Endometrial microvascular endothelial cells (primary cell): ENCODE data around the gene PHLPP1. TPM values are rescaled to one million over a fixed set of nuclear protein-coding genes. Genes with fewer than 3 reads are reported as not detected.
"Not testable (repeated sequence)": the region's sequence is repeated elsewhere in the genome, so short reads cannot be mapped to it uniquely, and the experiment has no call there.

Experiments
- in situ Hi-C: cut with HindIII; loops from 2 replicates; pipeline ENCODE4 v1.10.0; 2017; ENCODE audit warnings: low sequenced_read_pairs, low pct_unique_long_range_greater_than_20kb; ENCODE audit errors: inconsistent ontology term
- total RNA-seq: library from RNA; depleted of rRNA; stranded (reverse); fragments of >200 nt; gene quantifications from one replicate; pipeline ENCODE4 v1.2.3, GENCODE V29; 2015; ENCODE audit errors: inconsistent ontology term

Gene PHLPP1
- total RNA-seq, 1 donor from 2014 or later, result 6.4 TPM

GRCh38 chr18:62900132-62900883 is 185.0 kb downstream of the PHLPP1 start:
- in situ Hi-C loops, result no loop called here

DNA sequence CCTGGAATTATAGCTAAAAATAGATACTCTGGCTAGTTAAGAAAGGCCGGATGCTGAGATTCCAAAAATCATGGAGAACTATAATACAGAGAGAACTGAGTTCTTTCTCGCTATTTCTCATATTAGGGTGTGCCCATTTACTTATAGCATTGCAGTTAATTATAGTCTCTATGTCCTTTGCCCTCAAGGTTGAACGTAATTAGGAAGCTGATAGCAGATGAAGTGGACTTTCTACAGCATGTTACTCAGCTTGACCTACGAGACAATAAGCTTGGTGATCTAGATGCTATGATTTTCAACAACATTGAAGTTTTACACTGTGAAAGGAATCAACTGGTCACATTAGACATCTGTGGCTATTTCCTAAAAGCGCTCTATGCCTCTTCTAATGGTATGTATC is 187.4 kb downstream of the PHLPP1 start:
- in situ Hi-C loops, result no loop called here

GRCh38 chr18:62904396-62905285 is 189.3 kb downstream of the PHLPP1 start:
- in situ Hi-C loops, result no loop called here

GRCh38 chr18:62912885-62913284 is 197.5 kb downstream of the PHLPP1 start:
- in situ Hi-C loops, result no loop called here

DNA sequence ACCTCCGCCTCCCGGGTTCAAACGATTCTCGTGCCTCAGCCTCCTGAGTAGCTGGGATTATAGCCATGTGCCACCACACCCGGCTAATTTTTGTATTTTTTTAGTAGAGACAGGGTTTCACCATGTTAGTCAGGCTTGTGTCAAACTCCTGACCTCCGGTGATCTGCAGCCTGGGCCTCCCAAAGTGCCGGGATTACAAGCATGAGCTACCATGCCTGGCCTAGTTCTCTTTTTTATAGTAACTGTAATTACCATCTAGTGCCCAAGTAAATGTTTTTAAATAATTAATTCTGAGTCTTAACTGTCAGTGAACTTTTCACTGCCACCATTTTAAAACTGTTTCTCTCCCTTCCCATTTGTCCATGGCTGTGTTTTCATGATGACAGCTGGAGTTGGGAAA is 198.5 kb downstream of the PHLPP1 start:
- in situ Hi-C loops, result not testable (repeated sequence)

DNA sequence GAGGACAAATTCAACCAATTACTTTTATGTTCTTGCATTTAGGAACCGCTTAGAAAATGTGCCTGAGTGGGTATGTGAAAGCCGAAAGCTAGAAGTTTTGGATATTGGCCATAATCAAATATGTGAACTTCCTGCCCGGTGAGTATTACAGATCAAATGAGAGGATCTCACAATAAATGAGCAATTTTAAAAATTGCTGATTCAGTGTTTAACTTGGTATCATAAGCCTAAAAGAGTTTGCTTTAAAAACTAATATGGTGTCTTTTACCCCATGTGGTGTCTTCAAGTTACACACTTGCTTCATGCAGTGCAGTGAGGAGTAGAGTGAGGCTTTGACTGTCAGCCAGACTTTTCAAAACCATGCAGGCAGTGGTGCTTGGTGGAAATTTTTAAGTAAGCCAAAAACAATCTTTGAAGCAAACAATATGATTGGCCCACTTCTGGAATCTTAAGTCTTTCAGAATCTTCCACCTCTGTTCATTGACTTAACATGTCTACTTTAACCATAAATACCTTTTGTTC is 199.6 kb downstream of the PHLPP1 start:
- in situ Hi-C loops, result no loop called here

GRCh38 chr18:62918361-62918760 is 203.0 kb downstream of the PHLPP1 start:
- in situ Hi-C loops, result no loop called here

DNA sequence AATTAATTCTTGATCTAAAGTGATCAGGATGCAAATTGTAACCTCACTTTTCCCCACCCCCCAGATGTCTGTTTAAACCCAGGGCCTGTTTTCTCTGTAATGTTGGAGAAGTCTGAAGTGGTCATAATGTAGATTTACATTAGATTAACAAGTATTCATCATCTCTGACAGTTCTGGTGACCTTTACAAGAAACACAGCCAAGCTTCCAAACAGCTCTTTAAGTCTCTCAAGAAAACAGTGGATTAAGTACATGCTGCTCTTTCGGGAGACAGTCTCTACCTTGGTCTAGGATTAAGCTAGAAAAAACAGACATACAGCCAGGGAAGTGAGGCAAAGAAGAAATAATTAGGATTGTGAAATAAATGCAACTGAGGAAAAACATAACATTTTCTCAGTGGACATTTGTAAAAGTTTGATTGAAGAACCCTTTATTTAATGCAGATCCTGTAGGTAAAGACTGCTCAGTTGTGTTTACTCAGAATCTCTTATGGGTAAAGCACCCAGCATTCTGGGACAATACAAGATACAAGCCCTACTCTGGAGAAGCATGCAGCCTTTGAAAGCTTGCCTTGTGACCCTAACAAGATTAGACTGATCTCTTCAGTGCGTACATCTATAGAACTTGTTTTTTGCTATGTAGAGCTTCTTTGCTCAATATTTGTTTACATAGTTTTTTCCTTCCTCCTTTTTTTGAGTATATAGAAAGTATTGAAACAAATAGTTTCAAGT is 203.9 kb downstream of the PHLPP1 start:
- in situ Hi-C loops, result no loop called here

GRCh38 chr18:62925031-62925688 is 209.8 kb downstream of the PHLPP1 start:
- in situ Hi-C loops, result no loop called here

- in situ Hi-C loops, result no loop called here
Observed at GRCh38 chr18:62928326-62928725, 213.0 kb downstream of the PHLPP1 start.

DNA sequence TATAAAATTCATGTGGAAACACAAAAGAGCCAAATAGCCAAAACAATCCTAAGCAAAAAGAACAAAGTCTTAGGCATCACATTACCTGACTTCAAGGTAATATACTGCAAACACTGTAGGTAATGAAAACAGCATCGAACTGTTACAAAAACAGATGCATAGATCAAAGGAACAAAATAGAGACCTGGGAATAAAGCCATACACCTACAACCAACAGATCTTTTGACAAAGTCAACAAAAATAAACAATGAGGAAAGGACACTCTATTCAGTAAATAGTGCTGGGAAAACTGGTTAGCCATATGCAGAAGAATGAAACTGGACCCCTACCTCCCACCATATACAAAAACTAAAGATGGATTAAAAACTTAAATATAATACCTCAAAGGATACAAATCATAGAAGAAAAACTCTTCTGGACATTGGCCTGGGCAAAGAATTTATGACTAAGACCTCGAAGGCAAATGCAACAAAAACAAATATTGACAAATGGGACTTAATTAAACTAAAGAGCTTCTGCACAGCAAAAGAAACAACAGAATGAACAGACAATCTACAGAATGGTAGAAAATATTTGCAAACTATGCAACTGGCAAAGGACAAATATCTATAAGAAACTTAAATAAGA is 218.0 kb downstream of the PHLPP1 start:
- in situ Hi-C loops, result no loop called here

GRCh38 chr18:62935994-62936393 is 220.7 kb downstream of the PHLPP1 start:
- in situ Hi-C loops, result no loop called here

DNA sequence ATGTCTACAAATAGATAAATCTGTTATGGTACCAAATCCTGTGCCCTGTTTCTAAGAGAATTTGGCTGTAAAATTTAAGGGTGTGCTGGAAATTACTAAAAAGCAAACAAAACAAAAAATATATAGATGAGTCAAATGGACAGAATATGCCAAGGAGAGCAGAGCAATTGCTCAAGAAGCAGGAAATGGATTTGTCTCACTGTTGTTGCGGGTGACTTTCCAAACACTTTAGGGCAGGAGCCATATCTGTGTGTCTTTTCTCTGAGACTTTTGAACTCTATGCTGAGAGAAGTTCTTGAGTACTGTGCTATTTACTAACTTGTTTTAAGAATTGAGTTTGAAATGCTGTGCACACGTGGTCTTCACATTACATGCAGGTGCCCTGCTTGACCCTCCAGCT is 221.7 kb downstream of the PHLPP1 start:
- in situ Hi-C loops, result no loop called here

GRCh38 chr18:62938006-62938405 is 222.7 kb downstream of the PHLPP1 start:
- in situ Hi-C loops, result no loop called here

- in situ Hi-C loops, result no loop called here
Observed at GRCh38 chr18:62938487-62938886, 223.1 kb downstream of the PHLPP1 start.

- in situ Hi-C loops, result no loop called here
Observed at GRCh38 chr18:62939433-62939832, 224.1 kb downstream of the PHLPP1 start.

- in situ Hi-C loops, result no loop called here
Observed at GRCh38 chr18:62939926-62940325, 224.6 kb downstream of the PHLPP1 start.

- in situ Hi-C loops, result no loop called here
Observed at GRCh38 chr18:62942578-62942977, 227.2 kb downstream of the PHLPP1 start.
